Testis (tissue), 2 donors: Measurements from ENCODE around the gene PPFIA4.

Source experiments
- CTCF ChIP-seq, 3 experiments: fragments of 450-650 bp in 2 of 3; fragments of 200-600 bp in 1 of 3; sonication (generic) in 1 of 3; IDR thresholded peaks; one replicate each; pipeline ENCODE4 v1.5.1; 2016 to 2019; ENCODE audit warnings: antibody characterized with exemption in 3 of 3, mild to moderate bottlenecking in 2 of 3, moderate library complexity in 1 of 3
- POLR2A ChIP-seq: fragments of 450-650 bp; IDR thresholded peaks from one replicate; pipeline ENCODE4 v1.6.1; 2017; ENCODE audit warnings: antibody characterized with exemption, mild to moderate bottlenecking, moderate library complexity

- no peak for TF ChIP-seq CTCF (IDR thresholded peaks at IDR 0.05)
- TF ChIP-seq POLR2A = no peak
These were observed 42.9 kb downstream of the PPFIA4 start for GRCh38 chr1:203069030-203069747.
